ENCODE data around the gene ZC2HC1B.

The ZC2HC1B gene

DNA sequence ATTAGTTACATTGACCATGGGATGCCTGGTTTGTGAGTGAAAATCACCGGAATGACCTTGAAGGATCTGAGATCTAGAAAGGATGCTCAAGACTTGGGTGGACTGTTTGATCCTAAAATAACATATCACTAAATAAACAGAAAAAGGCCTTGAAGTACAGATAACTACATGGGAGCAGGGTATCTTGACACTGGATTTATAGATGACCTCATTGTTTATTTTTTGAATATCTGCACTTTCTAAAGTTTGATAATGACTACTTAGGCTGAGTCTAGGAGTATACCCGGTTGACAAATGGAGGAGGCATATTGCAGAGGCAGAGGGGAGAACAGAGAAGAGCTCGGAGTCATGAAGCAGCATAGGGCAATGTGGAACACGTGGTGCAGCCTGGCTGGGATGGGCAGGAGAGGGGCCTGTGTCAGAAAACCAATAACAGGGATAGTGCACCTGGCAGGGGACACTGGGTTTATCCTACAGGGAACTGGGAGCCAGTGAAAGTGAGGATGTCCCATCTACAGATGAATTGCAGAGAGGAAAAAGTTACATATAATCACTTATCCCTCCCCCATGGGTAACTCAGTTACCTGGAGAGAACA lies 93.5 kb downstream of the ZC2HC1B start:
- Histone ChIP-seq H3K27ac (no peak overlapping the region), H3K4me1 (no peaks in the 10 kb centered on the region), H3K27me3 (ENCODE audit: control insufficient read depth, insufficient read depth, low read length) (no peaks in the 10 kb centered on the region), H3K4me2 (ENCODE audit: low read length) (no peak overlapping the region), H3K9me3 (ENCODE audit: control insufficient read depth, low read length) (no peaks in the 10 kb centered on the region), H2AFZ (no peak overlapping the region), H3K9ac (no peak overlapping the region), H3K4me3 (ENCODE audit: low read depth, low read length) (no peak overlapping the region), H3K36me3 (ENCODE audit: control insufficient read depth, insufficient read depth, low read length) (no peaks in the 10 kb centered on the region), H3K79me2 (no peaks in the 10 kb centered on the region)
- TF ChIP-seq, protein P1, sequence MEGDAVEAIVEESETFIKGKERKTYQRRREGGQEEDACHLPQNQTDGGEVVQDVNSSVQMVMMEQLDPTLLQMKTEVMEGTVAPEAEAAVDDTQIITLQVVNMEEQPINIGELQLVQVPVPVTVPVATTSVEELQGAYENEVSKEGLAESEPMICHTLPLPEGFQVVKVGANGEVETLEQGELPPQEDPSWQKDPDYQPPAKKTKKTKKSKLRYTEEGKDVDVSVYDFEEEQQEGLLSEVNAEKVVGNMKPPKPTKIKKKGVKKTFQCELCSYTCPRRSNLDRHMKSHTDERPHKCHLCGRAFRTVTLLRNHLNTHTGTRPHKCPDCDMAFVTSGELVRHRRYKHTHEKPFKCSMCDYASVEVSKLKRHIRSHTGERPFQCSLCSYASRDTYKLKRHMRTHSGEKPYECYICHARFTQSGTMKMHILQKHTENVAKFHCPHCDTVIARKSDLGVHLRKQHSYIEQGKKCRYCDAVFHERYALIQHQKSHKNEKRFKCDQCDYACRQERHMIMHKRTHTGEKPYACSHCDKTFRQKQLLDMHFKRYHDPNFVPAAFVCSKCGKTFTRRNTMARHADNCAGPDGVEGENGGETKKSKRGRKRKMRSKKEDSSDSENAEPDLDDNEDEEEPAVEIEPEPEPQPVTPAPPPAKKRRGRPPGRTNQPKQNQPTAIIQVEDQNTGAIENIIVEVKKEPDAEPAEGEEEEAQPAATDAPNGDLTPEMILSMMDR (IDR thresholded peaks at IDR 0.05) = no peak

- Histone ChIP-seq H3K9ac (no peak overlapping the region), H3K4me2 (ENCODE audit: low read length) (no peak overlapping the region), H3K27ac (no peak overlapping the region), H2AFZ (no peak overlapping the region), H3K79me2 (no peaks in the 10 kb centered on the region), H3K9me3 (ENCODE audit: control insufficient read depth, low read length) (no peaks in the 10 kb centered on the region), H3K4me1 (no peaks in the 10 kb centered on the region), H3K4me3 (ENCODE audit: low read depth, low read length) (no peak overlapping the region), H3K36me3 (ENCODE audit: control insufficient read depth, insufficient read depth, low read length) (no peaks in the 10 kb centered on the region), H3K27me3 (ENCODE audit: control insufficient read depth, insufficient read depth, low read length) (no peaks in the 10 kb centered on the region)
- TF ChIP-seq, protein P1 (IDR thresholded peaks at IDR 0.05) = no peak
These were observed 94.6 kb downstream of the ZC2HC1B start for GRCh38 chr6:143958839-143959399.

DNA sequence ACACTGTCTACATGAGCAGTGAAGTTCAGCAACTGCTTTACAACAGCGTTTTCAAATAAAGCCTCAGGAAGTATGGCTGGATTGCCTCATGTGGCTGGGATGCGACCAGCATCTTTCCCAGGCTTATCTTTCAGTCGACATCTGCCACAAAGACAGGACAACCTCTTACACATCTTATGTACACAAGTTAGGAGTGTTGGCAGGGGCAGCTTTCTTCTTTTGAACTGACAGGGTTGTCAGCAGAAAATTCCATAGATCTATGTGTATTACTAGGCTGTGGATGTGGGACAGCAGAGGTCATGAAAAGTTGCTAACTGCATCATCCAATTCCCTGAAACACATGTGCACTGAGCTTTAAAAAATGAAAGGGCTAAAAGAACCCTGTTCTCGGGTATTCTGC lies 95.7 kb downstream of the ZC2HC1B start:
- Histone ChIP-seq H2AFZ (no peak overlapping the region), H3K9ac (no peak overlapping the region), H3K27ac (no peak overlapping the region), H3K4me1 (no peaks in the 10 kb centered on the region), H3K36me3 (ENCODE audit: control insufficient read depth, insufficient read depth, low read length) (no peaks in the 10 kb centered on the region), H3K4me3 (ENCODE audit: low read depth, low read length) (no peak overlapping the region), H3K27me3 (ENCODE audit: control insufficient read depth, insufficient read depth, low read length) (no peaks in the 10 kb centered on the region), H3K4me2 (ENCODE audit: low read length) (no peak overlapping the region), H3K79me2 (no peaks in the 10 kb centered on the region), H3K9me3 (ENCODE audit: control insufficient read depth, low read length) (no peaks in the 10 kb centered on the region)
- TF ChIP-seq, protein P1 (IDR thresholded peaks at IDR 0.05) = no peak

- Histone ChIP-seq H2AFZ (no peak overlapping the region), H3K4me2 (ENCODE audit: low read length) (no peak overlapping the region), H3K27ac (no peak overlapping the region), H3K9ac (no peak overlapping the region), H3K9me3 (ENCODE audit: control insufficient read depth, low read length) (no peaks in the 10 kb centered on the region), H3K4me1 (no peaks in the 10 kb centered on the region), H3K79me2 (no peaks in the 10 kb centered on the region), H3K4me3 (ENCODE audit: low read depth, low read length) (no peak overlapping the region), H3K36me3 (ENCODE audit: control insufficient read depth, insufficient read depth, low read length) (no peaks in the 10 kb centered on the region), H3K27me3 (ENCODE audit: control insufficient read depth, insufficient read depth, low read length) (no peaks in the 10 kb centered on the region)
- TF ChIP-seq, protein P1 (IDR thresholded peaks at IDR 0.05) = no peak
These were observed 96.8 kb downstream of the ZC2HC1B start for GRCh38 chr6:143961066-143961465.
